HG03135 (cell line): ENCODE data around the gene CFAP100.

Source experiments
- ATAC-seq: cut with Tn5 transposase; IDR thresholded peaks from one replicate; pipeline ENCODE4 v1.9.1; 2021; ENCODE audit warnings: mild to moderate bottlenecking, moderate library complexity; ENCODE audit not compliant: unreplicated experiment

The CFAP100 gene

GRCh38 chr3:126373682-126374601, 20.8 kb upstream of the CFAP100 start:
- no peak for ATAC-seq

GRCh38 chr3:126375835-126376331, 18.8 kb upstream of the CFAP100 start:
- ATAC-seq, result no peak

DNA sequence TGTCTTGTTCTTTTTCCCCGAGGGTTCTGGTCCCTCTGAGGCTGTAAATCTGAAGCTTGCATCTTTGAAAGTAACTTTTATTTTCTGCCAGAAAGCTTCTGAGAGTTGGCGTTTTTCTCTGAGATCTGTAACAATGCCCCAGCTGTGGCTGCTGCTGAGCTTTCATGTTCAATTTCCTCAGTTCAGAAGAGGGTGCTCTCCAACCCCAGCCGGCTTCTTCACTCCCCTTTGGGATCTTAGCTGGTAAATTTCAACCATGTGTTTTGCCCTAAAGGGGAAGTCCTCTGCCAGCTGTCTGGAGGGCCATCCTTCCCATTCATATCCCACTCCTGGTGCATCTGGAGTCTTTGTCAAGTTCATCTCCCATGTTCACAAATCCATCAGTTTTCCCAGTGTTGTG, 18.3 kb upstream of the CFAP100 start:
- no peak for ATAC-seq

DNA sequence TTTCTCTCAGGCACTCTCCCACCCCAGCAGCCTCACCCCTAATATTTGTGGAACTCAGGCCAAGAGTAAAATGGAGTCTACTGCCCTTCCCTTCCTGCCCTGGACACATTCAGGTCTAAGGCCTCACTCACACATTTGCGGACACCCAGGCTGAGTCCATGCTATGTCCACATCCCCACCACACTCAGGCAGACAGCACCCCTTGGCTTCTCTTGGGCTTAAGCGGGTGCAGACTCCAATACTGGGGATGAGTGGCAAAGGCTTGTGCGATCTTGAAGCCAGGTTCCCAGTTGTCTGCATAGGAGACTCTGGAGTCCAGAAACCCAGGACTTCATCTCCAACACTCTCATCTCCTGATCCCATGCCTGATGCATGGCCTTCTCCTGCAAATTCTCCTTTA, 17.5 kb upstream of the CFAP100 start:
- ATAC-seq, result no peak

- ATAC-seq, result no peak
Observed at GRCh38 chr3:126378341-126378751, 16.4 kb upstream of the CFAP100 start.

GRCh38 chr3:126380011-126380768, 14.5 kb upstream of the CFAP100 start:
- no peak for ATAC-seq

GRCh38 chr3:126381966-126382365, 12.7 kb upstream of the CFAP100 start:
- ATAC-seq, result no peak

GRCh38 chr3:126389112-126389793, 5.5 kb upstream of the CFAP100 start:
- peak; percentile 57 for ATAC-seq

DNA sequence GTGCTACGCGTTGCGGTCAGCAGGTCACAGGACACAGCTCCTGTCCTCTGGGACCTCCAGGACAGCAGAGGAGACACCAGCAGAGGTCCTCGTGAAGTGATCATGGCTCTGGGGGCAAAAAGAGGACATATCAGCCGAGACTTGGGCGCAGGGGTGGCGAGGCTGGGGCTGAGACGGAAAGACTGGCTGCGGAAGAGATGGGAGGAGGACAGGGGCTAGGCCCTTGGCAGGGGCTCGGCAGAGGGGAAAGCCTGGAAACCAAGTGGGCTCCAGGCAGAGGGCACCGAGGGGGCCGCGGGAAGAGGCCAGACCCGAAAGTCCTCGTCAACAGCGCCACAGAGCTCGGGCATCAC, 4.9 kb upstream of the CFAP100 start:
- no peak for ATAC-seq

- no peak for ATAC-seq
Observed at GRCh38 chr3:126390201-126390600, 4.5 kb upstream of the CFAP100 start.

DNA sequence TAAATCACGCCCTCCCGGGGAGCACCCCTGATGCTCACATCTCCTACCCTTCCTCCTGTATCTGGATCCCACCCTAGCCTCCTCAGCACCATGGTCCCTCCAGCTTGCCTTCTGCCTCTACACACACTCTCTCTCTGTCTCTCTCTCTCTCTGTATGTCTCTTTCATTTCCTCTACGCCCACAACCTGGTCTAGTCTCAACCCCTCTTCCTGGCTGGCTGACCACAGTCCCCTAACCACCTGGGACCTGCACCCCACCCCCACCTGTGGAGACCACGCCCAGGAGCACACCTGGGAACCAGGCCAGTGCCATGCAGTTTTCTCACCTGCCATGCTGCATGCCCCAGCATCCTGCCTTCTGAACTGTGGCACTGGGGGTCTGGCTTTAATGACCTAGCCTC, 4.0 kb upstream of the CFAP100 start:
- no peak for ATAC-seq

DNA sequence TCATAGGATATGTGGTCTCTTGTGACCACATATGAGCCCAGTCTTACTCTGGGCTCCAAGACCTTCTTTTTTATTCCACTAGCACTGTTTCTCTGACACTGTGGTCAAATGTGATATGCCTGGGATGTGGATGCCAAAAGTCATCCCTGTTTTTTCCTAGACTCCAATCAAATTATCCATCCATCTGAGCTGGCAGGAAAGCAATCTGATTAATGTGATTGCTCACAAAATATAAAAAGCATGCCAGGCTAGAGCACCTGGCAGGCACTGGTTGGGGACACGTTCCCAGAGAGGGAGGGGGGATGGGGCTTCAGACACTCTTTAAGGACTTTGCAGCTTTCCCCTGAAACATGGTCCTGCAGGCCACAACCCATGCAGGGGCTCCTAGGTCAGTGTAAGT, 3.1 kb upstream of the CFAP100 start:
- ATAC-seq, result no peak

DNA sequence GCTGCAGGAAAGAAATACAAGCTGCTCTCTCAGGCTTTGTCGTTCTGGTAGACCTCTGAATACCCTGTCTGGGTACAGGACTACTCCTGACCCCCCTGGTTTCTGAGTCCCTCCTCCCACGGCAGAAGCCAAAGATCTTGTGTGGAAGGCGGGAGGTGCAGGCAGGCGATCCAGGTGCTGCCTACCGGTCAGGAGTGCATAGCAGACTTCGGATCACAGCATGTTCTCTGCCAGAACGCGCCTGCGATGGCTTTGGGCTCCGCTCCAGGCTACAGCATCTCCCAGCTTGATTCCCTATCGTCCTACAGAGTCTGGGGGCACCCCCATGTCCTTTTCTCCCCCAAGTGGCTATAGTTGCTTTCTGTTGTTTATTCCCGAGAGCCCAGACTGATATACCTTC, 2.5 kb upstream of the CFAP100 start:
- ATAC-seq, result no peak

GRCh38 chr3:126393563-126393962, 1.1 kb upstream of the CFAP100 start:
- ATAC-seq, result no peak

DNA sequence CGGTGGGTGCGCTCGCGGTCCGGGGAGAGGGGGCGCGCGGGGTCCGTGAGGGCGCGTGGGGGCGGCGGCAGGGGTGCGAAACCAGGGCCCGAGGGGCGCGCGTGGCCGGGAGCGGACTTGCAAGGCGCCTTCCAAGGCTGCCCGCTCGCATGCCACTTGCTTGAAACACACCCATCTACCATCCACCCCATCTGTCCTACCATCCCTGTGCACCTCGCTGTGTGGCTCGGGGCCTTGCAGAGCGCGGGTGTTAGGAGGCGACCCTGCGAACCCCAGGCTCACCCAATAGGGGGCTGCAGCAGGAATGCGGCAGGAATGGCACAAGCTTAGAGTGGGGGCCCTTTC, 240 bp downstream of the CFAP100 start:
- no peak for ATAC-seq

GRCh38 chr3:126395846-126396513, 1.3 kb downstream of the CFAP100 start:
- ATAC-seq, result no peak

- no peak for ATAC-seq
Observed at GRCh38 chr3:126396536-126396935, 1.8 kb downstream of the CFAP100 start.

DNA sequence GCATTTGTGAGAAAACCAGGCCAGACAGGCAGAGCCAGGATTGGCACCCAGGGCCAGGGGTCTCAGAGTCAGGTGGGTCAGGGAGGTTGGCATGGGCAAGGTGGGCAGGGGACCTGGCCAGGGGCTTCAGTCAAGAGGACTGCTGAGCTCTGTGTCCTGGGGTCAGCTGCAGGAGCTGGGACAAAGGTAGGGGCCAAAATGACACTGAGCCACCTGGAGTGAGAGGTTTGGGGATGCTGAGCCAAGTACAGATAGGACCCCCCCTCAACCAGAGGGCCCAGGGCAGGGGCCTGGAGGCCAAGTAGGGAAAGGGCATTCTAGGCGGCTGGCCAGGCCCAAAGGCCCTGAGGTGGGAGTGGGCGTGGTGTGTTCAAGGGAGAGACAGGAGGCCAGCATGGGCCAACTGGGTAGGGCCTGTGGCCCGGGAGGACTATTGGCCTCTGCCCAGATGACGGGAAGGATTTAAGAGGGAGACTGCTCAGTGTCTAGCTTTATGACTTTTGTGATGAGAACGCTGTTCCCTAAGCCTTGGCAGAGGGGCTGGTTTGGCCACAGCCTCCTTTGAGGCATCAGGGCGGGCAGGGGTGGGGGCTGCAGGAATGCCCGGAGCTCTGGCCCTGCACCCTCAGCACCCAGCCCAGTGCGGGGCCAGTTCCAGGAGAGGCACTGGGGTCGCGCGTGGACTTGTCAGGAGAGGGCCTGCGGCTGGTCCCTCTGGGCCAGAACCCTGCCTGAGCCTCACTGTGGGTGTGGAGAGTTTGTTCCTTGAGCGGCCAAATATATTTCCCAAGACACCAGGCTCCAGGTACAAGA, 3.1 kb downstream of the CFAP100 start:
- no peak for ATAC-seq

- ATAC-seq, result no peak
Observed at GRCh38 chr3:126398423-126399350, 4.0 kb downstream of the CFAP100 start.
